HG03378 (cell line): ENCODE measurements around the gene TMEM258.

Experiments
- ATAC-seq: cut with Tn5 transposase; IDR thresholded peaks from one replicate; pipeline ENCODE4 v1.9.1; 2021; ENCODE audit warnings: mild to moderate bottlenecking, moderate library complexity; ENCODE audit not compliant: unreplicated experiment

Gene TMEM258

GRCh38 chr11:61762223-61762615 is 30.2 kb downstream of the TMEM258 start:
- ATAC-seq = no peak

DNA sequence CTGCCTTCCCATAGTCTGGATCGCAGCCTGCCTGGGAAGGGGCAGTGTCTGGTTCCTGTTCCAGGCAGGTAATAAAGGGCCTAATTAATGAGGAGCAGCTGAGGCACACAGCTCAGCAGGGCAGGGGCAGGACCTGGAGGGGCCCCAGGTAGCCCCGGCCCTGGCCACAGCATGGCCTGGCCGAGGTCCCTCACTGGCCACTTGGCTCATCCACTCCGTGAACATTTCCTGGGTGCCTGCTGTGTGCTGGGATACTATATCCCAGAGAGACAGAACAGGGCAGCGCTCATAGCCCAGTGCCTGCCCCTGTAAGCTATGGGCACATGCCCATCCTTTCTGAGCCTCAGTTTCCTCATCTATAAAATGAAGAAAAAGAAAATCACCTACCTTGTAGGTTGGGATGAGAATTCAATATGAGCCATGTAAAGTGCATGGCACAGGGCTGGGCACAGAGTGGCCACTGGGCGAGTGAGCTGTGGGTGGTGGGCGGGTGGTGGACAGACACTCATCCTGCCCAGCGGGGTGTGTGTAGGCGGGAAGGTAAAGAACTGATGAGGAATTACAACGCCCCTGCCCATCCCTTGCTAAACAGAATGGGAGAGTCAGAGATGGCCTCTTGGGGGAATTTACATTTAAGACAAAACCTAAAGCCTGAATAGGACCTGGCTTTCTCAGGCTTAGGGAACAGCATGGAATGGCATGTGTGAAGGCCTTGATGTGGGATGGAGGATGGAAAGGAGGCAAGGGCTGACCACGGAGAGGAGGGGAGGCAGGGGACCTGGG is 30.8 kb downstream of the TMEM258 start:
- ATAC-seq = no peak

DNA sequence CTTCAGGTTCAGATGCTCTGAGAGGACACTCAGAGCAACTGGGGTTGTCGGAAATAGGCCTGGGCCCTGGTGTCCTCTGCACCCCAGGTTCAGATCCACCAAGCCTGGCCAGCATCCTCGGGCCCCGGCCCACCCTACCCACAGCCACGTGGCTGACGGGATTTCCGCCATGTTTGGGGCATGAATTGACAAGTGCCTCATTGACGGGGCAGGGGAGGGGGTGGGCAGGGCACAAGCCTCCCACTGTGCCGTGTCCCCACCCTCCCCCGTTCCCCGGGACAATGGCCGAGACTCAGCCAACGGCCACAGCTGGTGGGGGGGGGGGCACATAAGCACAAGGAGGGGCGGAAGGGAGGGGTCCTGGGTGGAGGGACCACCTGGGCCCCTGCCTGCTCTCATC is 31.5 kb downstream of the TMEM258 start:
- ATAC-seq = no peak

GRCh38 chr11:61757213-61757862 is 35.1 kb downstream of the TMEM258 start:
- ATAC-seq = no peak

- peak; percentile 42 for ATAC-seq
These were observed 35.8 kb downstream of the TMEM258 start for GRCh38 chr11:61756452-61757212.

DNA sequence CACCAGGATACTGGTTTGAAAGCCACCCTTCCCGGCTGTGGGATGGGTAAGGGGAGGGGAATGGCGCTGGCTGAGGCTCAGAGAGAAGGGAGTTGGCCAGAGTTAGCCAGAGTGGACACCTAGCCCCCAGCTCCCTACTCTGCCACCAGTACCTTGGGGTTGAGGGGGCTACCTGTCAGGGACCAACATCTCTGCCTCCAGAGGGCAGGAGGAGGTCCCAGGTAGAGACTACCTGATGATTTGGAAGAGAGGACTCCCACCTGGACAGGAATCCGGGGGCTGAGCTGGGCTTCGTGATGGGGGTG is 36.3 kb downstream of the TMEM258 start:
- no peak for ATAC-seq

DNA sequence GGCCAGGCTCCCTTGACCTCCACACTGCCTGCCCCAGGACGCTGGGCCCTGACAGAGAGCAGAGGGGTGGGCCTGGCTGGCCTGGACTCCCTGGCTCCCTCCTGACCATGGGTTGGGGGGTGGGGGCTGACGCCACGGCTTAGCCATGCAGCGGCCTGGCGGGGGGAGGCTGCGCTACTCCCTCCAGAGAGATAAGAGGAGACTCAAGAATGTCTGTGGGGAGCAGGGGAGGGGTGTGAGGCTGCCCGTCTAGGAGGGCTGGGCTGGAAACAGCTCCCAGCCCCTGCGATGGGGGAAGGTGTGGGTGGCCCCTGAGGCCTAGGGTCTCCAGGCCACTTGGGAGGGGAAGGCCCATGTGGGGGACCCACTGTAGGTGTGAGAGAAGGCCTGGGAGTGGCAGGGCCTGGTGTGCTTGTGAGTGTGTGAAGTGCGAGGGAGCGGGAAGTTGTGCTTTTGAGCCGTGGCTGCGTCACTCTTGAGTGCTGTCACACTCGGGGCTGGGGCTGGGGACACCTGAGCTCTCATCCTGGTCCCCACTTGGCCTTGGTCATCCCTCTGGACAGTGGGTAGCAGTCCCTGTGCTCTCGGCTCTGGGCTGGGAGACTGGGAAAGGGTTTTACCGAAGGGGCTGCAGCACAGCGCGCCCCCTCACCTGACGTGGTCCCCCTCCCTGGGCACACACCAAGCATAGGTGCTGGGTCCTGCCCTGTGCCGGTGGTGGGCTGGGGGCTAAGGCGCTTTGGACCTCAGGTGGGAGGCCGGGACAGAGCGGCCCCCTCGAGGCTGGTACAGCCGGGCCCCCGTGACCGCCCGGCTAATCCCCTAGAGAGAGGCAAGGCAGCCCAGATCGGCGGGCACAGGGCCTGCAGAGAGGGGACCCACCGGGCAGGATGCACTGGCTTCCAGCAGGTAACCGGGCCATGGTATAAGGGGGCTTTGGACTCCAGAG is 37.6 kb downstream of the TMEM258 start:
- no peak for ATAC-seq

DNA sequence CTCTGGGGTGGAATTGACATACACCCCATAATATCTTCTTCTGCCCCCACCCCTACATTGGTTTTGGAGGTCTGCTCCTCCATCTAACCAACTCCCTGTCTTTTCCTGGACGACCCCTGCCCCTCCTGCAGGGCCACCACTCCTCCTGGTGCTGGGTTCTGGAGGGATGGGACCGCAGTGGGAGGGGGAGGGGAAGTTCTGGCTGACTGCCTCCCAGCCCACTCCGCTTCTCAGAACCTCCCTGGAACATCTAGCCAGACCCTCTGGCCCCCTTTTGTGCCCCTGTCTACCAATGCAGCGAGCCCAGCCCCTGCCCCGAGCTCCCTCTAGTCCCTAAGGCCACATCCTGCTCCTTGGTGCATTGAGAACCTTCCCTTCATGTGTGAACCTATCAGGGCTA is 38.7 kb downstream of the TMEM258 start:
- no peak for ATAC-seq

GRCh38 chr11:61752925-61753521 is 39.4 kb downstream of the TMEM258 start:
- no peak for ATAC-seq

- no peak for ATAC-seq
These were observed 40.1 kb downstream of the TMEM258 start, which contains the start of gene MYRF for GRCh38 chr11:61752117-61752924. TSS of gene MYRF (plus strand) at chr11:61752636. CDS start at chr11:61752745, 109 bp downstream.

GRCh38 chr11:61751384-61751783 is 41.0 kb downstream of the TMEM258 start:
- ATAC-seq = no peak

DNA sequence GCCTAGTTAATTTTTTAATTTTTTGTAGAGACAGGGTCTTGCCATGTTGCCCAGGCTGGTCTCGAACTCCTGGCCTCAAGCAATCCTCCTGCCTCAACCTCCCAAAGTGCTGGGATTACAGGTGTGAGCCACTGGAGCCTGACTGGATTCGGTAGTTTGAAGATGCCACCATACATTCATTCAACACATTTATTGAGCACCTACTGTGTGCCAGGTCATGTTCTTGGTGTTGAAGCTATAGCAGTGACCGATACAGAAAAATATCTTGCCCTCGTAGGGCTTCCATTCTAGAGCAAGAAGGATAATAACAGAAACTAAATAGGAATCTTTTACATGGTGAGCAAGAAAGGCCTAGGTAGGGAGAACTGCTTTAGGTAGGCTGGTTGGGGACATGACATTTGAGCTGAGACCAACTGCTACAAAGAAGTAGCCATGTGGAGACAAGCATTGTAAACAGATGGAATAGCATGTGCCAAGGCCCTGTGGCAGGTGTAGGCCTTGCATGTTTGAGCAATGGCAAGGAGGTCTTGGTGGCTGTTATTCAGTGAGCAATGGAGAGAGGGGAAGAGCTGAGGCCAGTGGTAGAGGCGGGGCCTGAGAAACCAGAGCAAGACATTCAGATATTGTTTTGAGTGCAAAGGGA is 41.6 kb downstream of the TMEM258 start:
- ATAC-seq = no peak

DNA sequence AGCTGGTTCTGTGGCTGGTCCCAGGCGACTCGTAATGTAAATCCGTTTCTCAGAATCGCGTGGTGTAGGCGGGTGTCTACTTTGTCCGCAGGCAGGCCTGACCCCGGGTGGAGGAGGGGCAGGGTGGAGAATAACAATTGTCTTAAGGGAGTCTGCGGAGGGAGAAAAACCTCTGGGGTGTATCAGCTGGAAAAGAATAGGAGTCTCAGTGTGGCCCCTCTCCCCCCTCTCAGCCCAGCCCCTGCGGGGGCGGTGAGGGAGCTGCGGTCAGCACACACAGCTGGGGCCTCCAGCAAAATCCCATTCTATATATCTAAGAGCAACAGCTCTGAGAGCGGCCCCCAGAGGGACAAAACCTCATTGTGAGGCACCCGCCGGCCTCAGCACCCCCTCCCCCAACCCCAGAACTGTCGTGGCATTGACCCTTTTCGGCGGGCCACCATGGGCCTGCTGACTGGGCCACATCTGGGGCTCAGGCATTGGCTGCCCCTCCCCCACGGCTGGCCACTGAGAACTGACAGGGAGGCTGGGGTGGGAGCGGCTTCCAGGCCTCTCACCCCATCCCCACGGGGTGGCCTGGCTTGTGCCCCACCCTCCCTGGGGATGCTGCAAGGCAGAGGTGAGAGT is 42.7 kb downstream of the TMEM258 start:
- no peak for ATAC-seq

GRCh38 chr11:61747967-61748285 is 44.5 kb downstream of the TMEM258 start:
- ATAC-seq = no peak

DNA sequence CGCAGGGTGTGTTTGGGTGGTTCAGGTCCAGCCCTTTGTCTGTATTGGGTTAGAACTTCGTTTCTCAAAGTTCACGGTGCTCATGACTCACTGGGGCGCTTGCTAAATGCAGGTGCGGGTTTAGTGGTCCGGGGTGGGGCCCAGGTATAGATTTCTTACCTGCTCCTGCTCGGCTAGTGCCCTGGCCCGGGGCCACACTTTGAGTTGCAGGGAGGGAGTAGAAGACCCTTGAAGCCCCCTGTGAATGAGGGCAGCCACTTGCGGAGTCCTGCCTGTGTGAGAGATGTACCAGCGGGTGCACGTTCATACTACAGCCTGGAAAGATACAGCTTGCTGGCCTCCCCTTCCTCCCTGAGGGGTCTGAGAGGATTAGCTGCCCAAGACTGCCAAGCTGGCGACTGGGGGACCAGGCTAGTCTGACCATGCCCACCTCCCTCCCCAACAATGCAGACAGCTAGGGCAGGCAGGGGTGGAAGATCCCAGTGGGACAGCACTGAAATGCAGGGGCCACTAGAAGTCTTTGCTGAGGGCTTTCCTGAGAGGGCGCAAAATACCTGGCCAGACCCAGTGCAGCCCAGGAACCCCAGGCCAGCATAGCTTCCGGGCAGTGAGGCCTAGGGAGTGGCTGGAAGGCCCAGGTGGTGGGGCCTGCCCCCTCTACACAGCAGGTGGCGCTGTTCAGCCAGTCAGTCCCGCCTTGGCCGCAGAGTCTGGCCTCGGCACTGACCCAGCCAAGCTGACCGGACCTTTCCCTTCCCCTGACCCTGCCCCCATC is 45.0 kb downstream of the TMEM258 start:
- no peak for ATAC-seq

GRCh38 chr11:61746442-61747191 is 45.8 kb downstream of the TMEM258 start:
- no peak for ATAC-seq

DNA sequence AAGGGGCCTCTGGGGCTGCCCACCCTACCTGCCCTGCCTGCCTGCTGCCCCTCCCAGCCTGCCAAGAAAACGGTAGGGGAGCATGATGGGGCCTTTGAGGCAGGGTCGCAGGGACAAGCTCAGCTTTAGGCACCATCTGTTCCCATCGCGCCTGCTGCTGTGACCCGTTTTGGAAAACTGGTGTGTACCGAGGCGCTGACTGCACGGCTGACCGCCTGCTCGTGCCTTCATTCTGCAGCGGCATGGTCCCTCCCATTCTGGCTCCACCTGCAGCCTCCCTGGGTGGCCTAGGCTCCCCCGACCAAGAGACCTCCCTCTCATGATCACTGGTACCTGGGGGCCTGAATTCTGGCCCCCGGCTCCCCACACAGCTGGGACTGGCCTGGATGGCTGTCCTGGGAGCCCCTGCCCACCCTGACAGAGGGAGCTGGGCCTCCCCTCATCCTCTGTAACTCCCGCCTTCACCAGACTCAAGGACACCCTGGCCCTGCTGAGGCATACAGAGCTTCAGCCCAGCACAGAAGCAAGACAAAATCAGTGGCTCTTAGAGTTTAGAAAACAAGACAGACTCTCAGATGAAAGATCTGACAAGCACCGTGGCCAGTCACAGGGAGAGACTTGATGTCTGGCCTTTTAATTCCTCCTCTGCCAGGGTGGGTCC is 46.5 kb downstream of the TMEM258 start:
- ATAC-seq = no peak
